ENCODE results near the gene HCN3. TPM values are rescaled to one million over a fixed set of nuclear protein-coding genes. Genes with fewer than 3 reads are reported as not detected.
"Not testable (repeated sequence)": the region's sequence is repeated elsewhere in the genome, so short reads cannot be mapped to it uniquely, and the experiment has no call there.

HCN3 gene
- total RNA-seq, 1 donor = 1.4 TPM

DNA sequence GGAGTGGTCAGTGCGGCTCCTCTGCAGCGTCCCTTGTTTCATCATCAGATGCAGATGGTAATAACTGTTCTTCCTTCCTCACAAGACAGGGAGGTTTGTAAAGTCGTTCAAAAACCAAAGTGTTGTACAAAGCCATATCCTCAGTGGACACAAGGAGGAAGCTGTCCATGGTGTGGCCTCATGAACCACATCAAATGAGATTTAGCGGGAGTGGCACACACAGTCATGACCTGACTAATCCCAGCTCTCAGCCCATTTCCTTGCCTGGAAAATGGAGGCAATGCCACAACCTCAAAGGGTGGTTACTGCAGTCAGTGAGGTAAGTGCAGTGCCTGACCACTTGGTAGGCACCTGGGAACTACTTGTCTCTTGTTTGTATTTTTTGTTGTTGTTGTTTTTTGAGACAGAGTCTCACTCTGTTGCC lies 35.4 kb upstream of the HCN3 start:
- no peak for DNase-seq (ENCODE audit: low read depth)
- H3K4me3 ChIP-seq (ENCODE audit: low read depth, low read length) = no peak overlapping the region
- TF ChIP-seq, protein P1, sequence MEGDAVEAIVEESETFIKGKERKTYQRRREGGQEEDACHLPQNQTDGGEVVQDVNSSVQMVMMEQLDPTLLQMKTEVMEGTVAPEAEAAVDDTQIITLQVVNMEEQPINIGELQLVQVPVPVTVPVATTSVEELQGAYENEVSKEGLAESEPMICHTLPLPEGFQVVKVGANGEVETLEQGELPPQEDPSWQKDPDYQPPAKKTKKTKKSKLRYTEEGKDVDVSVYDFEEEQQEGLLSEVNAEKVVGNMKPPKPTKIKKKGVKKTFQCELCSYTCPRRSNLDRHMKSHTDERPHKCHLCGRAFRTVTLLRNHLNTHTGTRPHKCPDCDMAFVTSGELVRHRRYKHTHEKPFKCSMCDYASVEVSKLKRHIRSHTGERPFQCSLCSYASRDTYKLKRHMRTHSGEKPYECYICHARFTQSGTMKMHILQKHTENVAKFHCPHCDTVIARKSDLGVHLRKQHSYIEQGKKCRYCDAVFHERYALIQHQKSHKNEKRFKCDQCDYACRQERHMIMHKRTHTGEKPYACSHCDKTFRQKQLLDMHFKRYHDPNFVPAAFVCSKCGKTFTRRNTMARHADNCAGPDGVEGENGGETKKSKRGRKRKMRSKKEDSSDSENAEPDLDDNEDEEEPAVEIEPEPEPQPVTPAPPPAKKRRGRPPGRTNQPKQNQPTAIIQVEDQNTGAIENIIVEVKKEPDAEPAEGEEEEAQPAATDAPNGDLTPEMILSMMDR (IDR thresholded peaks at IDR 0.05; ENCODE audit: insufficient read depth, low read length) = no peak

DNA sequence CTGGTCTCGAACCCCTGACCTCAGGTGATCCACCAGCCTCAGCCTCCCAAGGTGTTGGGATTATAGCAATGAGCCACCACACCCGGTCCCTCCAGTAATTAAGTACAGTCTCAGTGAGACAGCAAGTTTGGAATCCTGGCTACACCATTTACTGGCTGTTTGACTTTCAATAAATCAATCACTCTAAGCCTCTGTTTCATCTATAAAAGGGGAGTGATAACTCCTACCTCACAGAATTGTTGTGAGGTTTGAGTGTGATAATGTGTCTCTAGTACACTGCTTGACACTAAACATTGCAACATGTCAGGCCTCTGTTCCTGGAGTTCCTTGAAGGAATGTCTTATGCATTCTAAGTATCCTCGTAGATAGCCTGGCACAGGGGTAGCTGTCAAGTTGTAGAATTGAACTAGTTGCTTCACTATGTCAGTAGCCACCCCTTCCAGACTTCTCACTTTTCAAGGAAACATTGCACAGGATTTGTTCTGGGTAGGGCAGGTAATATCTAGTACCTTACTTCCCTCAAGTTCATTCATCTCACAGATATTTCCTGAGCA lies 34.4 kb upstream of the HCN3 start:
- peak; percentile 19 for DNase-seq (ENCODE audit: low read depth)
- H3K4me3 ChIP-seq (ENCODE audit: low read depth, low read length) = peak overlapping the region; percentile 77
- TF ChIP-seq, protein P1 (IDR thresholded peaks at IDR 0.05; ENCODE audit: insufficient read depth, low read length) = no peak

GRCh38 chr1:155244368-155245162 lies 32.7 kb upstream of the HCN3 start:
- TF ChIP-seq, protein P1 (IDR thresholded peaks at IDR 0.05; ENCODE audit: insufficient read depth, low read length) = peak; percentile 40
- peak overlapping the region; percentile 77 for H3K4me3 ChIP-seq (ENCODE audit: low read depth, low read length)
- peak; percentile 99 for DNase-seq (ENCODE audit: low read depth)

GRCh38 chr1:155245163-155245524 lies 32.1 kb upstream of the HCN3 start:
- no peak for DNase-seq (ENCODE audit: low read depth)
- TF ChIP-seq, protein P1 (IDR thresholded peaks at IDR 0.05; ENCODE audit: insufficient read depth, low read length) = no peak
- peak overlapping the region; percentile 77 for H3K4me3 ChIP-seq (ENCODE audit: low read depth, low read length)

DNA sequence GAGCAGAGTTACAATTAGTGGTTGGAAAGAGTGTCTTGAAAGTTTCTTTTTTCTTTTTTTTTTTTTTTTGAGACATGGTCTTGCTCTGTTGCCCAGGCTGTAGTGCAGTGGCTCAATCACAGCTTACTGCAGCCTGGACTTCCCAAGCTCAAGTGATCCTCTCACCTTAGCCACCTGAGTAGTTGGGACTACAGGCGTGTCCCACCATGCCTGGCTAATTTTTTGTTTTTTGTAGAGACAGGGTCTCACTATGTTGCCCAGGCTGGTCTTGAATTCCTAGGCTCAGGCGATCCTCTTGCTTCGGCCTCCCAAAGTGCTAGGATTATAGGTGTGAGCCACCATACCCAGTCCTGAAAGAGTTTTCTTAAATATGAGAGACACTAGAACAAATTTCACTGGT lies 30.5 kb upstream of the HCN3 start:
- not testable (repeated sequence) for DNase-seq (ENCODE audit: low read depth)

DNA sequence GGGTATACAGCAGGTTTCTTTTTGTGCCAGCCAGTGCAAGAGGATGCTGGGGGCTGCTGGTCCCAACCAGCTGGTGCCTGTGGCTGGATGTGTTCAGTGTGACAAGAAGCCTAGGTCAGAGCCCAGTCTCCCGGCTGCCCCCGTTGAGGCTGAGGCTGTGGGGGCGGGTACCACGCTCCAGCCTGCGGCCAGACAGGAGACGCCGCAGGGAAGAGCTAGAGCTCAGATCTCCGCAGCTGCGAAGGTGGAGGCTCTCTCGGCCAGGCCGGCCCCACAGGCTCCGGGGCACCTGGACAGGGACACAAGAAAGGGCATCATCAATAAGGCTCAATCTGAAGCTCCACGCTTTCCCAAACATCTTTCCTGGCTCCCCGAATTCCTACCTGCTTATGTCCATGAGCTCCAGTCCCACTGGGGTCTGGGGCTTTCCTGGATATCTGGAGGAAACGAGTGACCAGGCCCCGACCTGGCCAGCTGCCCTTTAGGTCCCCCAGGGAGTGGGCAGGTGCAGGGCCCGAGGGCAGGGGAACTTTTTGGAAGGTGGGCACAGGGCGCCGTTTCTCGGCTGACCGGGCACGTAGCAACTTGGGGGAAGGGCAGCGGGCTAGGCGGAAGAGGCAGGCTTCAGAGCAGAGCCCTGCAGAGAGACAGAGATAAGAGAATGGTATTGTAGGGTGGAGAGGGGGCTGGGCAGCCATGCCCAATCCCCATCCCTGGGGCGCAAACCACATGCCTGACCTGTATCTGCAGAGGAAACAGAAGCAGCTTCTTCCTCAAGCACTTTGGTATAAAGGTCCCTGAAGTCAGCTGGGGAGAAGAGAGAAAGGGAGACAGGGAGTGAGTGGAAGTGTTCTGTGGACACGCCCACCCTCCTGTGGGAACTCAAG lies 29.4 kb upstream of the HCN3 start:
- TF ChIP-seq, protein P1 (IDR thresholded peaks at IDR 0.05; ENCODE audit: insufficient read depth, low read length) = no peak
- DNase-seq (ENCODE audit: low read depth) = no peak
- H3K4me3 ChIP-seq (ENCODE audit: low read depth, low read length) = no peak overlapping the region

More for the DNA sequence above, 30.5 kb upstream of the HCN3 start:
- H3K4me3 ChIP-seq (ENCODE audit: low read depth, low read length) = not testable (repeated sequence)

GRCh38 chr1:155250246-155250632 lies 27.0 kb upstream of the HCN3 start:
- TF ChIP-seq, protein P1 (IDR thresholded peaks at IDR 0.05; ENCODE audit: insufficient read depth, low read length) = no peak
- no peak for DNase-seq (ENCODE audit: low read depth)
- no peak overlapping the region for H3K4me3 ChIP-seq (ENCODE audit: low read depth, low read length)

Measured in fibroblast of the aortic adventitia (primary cell).